A673 (cell line): ENCODE measurements around the gene CABLES2.

Source experiments
- EZH2 ChIP-seq: fragments of 200-600 bp; sonication (generic); IDR thresholded peaks from 2 replicates; pipeline ENCODE4 v1.6.1; 2017; ENCODE audit warnings: borderline replicate concordance, low read depth, mild to moderate bottlenecking, mixed read lengths, antibody characterized with exemption, low read length; ENCODE audit not compliant: poor library complexity, severe bottlenecking
- TF ChIP-seq, protein P1 (sequence below): fragments of 300-800, 200-600 bp; sonication (generic); conservative IDR thresholded peaks from 2 replicates; pipeline ENCODE4 v1.5.1; 2017; ENCODE audit warnings: low read depth, mild to moderate bottlenecking, antibody characterized with exemption, low read length, moderate library complexity, mixed read lengths

DNA sequence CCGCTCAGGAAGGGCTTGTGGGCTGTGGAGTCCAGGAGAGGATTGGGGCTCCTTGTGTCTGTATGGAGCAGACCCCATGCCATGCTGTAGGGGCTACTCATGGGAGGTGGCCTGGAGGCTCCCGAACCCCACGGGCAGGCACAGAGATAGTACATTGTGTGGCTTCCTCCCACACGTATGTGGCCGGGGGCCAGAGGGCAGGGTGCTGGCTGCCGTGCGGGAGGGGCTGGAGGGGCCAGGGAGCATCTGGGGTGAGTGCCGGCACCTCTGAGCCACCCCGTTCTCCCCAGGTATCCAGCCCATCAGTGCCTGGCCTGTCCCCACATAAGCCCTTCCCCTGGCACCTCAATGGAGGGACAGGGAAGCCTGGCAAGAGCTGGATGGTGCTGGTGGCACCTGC lies 12.7 kb upstream of the CABLES2 start:
- TF ChIP-seq, protein P1, sequence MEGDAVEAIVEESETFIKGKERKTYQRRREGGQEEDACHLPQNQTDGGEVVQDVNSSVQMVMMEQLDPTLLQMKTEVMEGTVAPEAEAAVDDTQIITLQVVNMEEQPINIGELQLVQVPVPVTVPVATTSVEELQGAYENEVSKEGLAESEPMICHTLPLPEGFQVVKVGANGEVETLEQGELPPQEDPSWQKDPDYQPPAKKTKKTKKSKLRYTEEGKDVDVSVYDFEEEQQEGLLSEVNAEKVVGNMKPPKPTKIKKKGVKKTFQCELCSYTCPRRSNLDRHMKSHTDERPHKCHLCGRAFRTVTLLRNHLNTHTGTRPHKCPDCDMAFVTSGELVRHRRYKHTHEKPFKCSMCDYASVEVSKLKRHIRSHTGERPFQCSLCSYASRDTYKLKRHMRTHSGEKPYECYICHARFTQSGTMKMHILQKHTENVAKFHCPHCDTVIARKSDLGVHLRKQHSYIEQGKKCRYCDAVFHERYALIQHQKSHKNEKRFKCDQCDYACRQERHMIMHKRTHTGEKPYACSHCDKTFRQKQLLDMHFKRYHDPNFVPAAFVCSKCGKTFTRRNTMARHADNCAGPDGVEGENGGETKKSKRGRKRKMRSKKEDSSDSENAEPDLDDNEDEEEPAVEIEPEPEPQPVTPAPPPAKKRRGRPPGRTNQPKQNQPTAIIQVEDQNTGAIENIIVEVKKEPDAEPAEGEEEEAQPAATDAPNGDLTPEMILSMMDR, result no peak
- TF ChIP-seq EZH2, result no peak
